GM21390 (cell line): ENCODE results near the gene KLHDC7A.

ENCODE experiments used
- ATAC-seq: cut with Tn5 transposase; IDR thresholded peaks from one replicate; pipeline ENCODE4 v1.9.1; 2021; ENCODE audit not compliant: unreplicated experiment

KLHDC7A gene

GRCh38 chr1:18504609-18505008 is 23.9 kb downstream of the KLHDC7A start:
- ATAC-seq, result no peak

DNA sequence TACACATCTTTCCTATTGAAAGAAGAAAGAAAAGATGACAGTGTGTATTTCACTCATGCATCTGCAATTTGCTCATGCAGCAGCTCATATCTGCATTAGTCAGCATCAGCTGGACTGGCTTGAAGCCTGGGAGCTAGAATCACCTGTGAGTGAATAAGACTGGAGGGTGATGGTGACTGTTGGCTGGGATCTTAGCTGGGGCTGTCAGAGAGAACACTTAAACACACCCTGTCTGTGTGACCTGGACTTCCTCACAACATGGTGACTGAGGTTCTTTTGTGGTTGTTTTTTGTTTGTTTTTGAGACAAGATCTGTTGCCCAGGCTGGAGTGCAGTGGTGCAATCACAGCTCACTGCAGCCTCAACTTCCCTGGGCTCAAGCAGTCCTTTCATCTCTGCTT is 24.9 kb downstream of the KLHDC7A start:
- ATAC-seq, result no peak

DNA sequence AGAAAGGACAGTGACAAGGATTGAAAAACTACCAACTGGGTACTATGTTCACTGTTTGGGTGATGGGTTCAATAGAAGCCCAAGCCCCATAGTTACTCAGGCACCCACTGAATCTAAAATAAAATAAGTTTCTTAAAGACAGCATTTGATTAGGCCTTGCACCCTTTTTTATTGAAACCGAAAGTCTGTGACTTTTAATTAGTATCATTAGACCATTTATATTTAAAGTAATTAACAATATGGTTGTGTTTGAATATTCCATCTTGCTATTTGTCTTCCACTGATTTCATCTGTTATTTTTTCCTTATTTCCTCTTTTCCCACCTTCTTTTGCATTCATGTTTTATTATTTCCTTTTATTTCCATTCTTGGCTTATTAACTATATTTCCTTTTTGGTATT is 27.4 kb downstream of the KLHDC7A start:
- ATAC-seq, result no peak

DNA sequence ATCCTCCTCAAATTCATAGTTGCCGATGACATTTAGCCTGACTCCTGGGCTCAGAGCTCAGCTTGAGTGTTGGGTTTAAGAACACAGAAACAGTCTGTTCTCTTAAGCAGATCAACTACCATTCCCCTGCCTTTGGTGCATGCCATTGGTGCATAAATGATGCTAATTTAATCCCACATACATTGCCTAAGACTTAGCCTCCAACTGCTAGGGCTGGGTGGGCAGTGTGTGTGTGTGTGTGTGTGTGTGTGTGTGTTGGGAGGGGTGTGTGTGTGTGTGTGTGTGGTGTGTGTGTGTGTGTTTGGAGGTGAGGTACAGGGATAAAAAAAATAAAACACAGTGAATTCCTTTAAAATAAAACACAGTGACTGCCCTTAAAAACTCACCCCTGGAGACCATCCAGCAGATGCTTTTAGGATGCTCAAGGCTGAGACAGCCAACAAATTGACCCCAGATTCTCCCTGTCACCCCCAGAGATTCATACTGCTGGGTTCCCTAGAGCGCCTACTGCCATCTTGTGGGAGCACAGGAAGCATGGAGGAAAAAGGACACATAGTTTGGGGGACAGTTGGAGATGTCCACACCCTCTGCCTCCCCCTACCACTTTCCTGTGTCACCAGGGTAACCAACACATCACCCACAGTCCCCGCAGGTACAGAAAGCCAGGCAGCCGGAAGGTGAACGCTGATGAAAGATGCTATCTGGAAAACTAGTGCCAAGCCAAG is 30.6 kb downstream of the KLHDC7A start:
- no peak for ATAC-seq

DNA sequence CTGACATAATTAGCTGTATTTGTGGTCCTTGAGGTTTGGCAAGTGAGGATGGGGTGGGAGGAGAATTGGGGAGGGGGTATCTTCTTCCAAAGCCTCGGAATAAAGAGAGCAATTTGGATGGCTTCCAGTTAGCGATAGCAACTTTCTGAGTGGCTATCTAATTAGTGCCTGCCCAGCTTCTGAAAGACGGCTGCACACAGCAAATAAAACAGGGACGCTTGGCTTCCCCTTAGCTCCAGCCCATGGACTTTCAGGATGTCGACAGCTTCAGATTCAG is 31.1 kb downstream of the KLHDC7A start:
- no peak for ATAC-seq

GRCh38 chr1:18512883-18513282 is 32.2 kb downstream of the KLHDC7A start:
- ATAC-seq, result no peak

DNA sequence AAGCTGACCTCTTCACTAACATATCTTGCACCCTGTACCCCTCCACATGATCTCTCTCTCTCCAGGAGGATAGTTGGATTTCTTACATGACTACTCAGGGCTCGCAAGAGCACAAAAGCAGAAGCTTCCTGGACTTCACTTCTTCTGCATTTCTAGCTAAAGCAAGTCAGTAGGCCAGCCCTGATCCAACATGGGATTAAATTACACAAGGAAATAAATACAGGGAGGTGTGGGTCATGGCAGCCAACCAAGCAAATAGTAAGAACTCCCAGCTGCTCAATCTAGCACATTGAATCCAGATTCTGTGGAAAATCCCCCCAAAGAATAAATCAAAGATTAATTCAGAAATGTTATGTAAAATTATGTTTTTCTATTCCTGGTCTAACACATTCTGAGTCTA is 33.3 kb downstream of the KLHDC7A start:
- no peak for ATAC-seq

- no peak for ATAC-seq
These were observed 34.5 kb downstream of the KLHDC7A start for GRCh38 chr1:18515120-18515667.

DNA sequence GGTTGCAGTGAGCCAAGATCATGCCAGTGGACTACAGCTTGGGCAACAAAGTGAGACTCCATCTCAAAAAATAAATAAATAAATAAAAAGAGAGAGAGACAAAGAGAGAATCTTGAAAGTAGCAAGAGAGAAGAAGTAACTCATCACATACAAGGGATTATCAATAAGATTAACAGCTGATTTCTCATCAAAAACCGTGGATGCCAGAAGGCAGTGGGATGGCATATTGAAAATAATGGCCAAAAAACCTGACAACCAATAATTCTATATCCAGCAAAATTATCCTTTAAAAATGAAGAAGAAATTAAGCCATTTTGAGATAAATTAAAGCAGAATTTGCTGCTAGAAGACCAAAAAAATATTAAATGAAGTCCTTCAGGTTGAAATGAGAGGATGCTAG is 35.7 kb downstream of the KLHDC7A start:
- ATAC-seq, result no peak

DNA sequence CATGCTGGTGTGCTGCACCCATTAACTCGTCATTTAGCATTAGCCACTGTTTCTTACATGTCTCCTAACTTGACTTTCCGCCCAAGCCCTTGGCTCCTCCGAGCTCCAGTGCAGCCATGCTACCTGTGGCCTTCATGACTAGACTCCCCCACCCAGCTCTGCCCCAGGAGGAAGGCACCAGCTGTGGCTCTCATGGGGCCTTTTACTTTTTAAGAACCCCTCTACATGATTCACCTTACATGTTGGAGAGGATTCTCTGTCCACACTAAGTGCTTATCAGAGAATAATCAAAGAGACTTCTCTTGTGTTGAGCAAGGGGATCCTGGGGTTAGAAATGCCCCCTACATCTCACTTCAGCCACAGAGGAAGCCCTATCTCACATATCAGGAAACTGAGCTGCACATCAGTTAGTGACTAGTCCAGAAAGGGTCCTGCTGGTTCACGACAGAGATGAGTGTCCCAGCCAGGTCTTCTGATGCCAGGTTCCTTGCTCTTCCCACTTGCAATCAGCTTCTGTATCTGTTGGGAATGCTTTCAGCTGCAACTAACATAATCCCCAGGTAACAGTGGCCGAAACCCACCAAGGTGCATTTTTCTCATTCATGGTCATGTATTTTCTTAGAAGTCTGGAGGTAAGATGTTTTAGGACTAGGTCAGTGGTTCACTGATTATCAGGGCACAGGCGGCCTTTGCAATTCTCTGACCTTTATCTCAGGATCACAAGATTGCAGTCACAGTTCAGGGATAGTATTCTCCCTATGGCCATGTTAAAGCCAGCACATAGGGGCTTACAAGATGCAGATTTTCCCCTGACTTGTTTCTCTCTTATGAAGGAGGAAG is 45.9 kb downstream of the KLHDC7A start:
- no peak for ATAC-seq

DNA sequence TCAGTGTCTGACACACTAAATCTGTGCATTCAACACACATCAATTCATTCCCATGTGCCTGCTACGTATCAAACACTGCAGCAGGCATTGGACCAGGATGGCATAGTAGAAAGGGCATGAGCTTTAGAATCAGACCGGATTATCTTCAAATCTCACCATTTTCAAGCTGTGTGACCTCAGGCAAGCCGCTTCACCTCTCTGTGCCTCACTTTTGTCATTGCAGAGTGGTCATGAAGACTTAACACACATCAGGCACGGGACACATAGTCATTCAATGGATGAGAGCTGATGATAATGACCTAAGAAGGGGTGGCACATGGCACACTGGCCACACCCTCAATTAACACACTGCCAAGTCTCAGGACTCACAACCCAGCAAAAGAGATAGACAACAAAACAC is 46.8 kb downstream of the KLHDC7A start:
- ATAC-seq, result no peak

DNA sequence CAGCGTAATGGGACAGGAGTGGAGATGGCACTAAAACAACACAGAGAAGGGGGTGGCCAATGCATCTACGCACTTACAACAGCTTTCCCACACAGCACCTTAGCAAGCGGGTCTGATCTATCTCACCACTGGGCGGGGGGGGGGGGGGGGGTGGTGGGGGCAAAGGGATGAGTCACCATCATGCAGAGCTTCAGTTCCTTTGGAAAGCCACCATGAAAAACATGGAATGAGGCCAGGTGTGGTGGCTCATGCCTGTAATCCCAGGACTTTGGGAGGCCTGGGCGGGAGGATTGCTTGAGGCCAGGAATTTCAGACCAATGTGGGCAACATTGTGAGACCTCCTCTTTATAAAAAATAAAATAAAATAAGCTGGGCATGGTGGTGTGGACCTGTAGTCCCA is 47.2 kb downstream of the KLHDC7A start:
- no peak for ATAC-seq

DNA sequence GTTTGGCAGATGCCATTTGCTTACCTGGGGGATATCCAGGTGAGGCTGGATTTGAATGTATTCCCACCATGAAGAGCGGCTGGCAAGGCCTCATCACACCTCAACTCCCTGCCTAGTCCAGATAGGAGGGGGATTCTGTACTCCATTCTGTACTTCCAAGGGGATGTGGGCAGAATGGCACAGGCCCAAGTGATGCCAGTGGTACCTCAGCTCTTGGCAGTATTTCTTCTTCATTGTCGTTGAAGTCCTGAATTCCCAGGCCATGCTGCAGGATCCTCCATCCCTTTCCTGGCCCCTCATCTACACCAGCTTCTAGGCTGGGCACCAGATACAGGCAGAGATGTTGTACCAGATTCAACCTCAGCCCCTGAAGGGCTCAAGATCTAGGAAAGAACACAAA is 47.9 kb downstream of the KLHDC7A start:
- no peak for ATAC-seq

- no peak for ATAC-seq
These were observed 49.0 kb downstream of the KLHDC7A start for GRCh38 chr1:18529714-18530113.

- ATAC-seq, result no peak
These were observed 50.1 kb downstream of the KLHDC7A start for GRCh38 chr1:18530587-18531502.

DNA sequence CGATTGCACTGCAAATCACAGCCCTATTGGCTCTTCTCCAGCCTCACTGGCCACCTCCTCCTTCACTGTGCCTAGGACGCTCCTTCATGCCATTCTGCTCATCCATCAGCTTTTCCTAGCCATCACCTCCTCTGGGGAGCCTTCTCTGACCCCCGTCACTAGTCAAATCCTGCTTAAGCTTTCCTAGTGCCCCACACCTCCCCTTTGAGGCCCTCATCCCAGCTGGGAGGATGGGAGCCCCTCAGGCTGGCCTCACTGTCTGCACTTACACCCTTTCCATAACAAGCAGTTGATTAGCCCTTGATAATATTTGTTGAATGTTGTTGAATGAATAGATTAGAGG is 50.7 kb downstream of the KLHDC7A start:
- ATAC-seq, result no peak

DNA sequence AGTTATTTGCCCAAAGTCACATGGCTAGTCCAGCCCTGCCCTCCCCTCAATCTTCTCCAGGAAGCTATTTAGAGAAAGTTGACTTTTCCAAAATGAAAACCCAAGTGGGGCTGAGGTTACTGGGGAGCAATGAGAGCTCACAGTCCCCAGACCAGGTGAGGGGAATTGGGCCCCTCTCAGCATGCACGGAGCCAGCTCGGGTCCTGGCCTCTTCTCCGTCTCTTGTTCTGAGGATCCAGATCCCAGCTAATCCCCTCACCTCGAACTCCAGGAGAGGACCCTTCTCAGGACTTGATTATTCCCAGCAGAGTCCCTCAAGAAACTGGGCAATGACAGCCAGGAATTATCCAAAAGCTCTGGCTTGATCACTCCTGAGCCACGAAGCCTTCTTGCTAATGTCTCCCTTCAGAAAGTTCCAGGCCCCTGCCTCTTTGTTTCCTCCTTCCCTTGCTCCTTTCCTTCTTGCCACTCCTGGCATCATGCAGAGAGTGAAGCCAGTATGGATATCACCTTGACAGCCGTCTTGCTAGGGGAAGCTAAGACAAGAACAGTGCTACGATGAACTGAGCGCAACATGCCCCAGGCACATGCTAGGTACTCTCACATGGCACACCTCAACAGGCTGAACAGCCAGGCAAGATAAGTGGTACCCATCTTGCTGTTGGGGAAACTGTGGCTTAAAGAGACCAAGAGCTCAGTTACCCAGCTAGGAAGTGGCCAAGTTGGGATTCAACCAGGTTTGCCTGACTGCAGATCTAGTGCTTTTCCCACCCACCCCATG is 51.9 kb downstream of the KLHDC7A start:
- no peak for ATAC-seq

DNA sequence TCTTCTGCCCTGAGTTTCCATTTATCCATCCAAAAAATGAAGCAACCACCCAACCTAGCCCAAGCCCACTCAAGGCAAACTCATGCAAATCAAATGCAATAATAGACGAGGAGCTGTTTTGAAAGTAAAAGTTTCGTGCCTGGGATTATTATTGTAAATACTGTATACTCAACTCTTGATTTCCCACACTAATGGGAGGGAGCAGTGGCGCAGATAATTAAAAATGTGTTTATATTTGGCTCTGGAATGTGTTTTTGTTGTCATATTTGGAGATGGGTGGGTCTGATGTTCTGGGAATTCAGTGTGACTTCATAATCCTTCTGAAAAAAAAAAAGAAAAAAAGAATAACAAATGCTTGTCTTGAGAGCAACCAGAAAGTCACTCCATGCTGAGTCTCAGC is 52.5 kb downstream of the KLHDC7A start:
- ATAC-seq, result no peak

DNA sequence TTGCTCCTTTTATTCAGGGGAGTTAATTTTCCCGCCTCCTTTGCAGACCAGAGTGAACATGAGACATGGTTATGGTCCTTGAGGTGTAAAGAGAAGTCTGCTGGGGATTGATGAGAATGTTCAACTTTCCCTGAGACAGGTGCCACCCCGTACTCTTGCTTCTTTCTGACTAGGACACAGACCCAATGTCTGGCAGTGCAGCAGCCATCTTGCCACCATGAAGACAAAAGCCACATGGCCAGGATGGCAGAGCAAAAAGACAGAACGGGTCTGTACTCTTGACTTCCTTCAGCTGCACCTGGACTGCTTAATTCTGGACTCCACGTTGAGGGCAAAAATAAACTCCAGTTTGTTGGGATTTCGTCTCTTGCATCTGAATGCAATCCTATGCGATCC is 54.1 kb downstream of the KLHDC7A start:
- no peak for ATAC-seq
